ENCODE measurements around the gene HSD17B14.

The HSD17B14 gene

GRCh38 chr19:48805452-48805851 is 30.8 kb downstream of the HSD17B14 start:
- no peak for TF ChIP-seq CTCF (IDR thresholded peaks at IDR 0.05)

DNA sequence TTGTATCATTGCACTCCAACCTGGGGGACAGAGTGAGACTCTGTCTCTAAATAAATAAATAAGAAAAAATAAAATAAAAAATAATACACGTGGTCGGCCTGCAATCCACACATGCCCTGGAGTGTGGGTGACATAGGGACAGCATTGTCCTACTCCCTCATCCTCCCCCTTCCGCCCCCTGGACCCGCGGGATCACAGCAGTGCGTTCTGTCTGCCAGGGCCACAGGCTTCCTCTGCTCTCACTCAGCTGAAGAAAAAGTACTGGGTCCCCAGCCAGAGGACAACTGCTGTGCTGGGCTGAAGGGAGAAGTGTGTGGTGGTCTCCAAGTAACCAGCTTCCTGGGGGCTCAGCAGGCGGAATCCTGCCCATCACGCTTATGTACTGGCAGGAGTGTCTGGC is 31.8 kb downstream of the HSD17B14 start:
- TF ChIP-seq CTCF (IDR thresholded peaks at IDR 0.05), result no peak

DNA sequence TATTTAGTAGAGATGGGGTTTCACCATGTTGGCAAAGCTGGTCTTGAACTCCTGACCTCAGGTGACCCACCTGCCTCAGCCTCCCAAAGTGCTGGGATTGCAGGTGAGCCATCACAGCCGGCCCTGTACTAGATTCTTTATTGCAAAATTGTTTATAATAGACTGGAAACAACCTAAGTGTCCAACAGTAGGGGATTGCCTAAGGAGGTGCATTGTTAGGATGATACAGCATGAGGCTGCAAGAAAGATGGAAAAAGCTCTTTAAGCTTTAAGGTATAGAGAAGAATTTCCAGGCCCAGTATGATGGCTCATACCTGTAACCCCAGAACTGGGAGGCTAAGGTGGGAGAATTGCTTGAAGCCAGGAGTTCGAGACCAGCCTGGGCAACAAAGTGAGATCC is 33.7 kb downstream of the HSD17B14 start:
- no peak for TF ChIP-seq CTCF (IDR thresholded peaks at IDR 0.05)

DNA sequence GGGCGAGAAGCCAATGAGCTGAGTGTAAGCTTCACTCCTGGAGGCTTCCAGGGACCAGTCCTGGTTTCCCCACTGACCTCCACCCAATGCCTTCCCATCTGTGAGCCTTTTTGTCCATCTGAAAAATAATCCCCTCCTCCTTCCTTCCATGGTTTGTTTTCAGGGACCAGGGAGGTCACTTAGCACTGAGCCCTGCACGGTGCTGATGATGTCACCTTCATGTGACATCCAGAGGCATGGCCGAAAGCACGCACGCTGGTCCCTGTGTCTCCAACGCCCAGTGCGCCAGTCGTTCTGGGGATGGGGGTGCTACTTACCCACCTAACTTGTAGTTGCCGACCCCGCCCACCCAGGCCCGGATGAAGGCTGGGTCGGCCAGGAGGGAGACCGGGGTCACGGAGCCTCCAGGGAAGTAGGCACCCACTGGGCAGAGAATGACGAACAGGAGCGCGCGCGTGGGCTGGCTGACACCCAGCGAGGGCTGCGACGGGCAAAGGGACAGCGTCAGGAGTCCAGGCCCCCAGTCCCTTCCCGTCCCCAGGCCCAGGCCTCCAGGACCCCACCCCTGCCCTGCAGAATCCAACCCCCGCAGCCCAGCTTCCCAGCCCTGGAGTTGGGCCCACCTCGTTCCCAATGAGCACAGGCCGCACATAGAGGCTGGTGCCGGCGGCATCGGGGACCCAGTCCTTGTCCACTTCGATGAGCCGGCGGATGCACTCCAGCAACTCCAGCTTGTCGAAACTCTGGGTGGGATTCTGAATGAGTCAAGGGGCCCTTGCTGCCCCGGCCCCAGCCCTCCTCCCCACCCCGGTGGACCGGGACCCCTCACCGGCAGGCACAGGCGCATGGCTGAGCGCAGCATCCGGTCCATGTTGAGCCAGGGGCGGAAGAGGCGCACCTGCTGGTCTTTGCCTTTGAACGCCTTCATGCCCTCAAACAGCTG is 36.7 kb downstream of the HSD17B14 start:
- no peak for TF ChIP-seq CTCF (IDR thresholded peaks at IDR 0.05)

- no peak for TF ChIP-seq CTCF (IDR thresholded peaks at IDR 0.05)
These were observed 37.4 kb downstream of the HSD17B14 start for GRCh38 chr19:48798937-48799336.

- TF ChIP-seq CTCF (IDR thresholded peaks at IDR 0.05), result no peak
These were observed 39.2 kb downstream of the HSD17B14 start for GRCh38 chr19:48797103-48797502.

DNA sequence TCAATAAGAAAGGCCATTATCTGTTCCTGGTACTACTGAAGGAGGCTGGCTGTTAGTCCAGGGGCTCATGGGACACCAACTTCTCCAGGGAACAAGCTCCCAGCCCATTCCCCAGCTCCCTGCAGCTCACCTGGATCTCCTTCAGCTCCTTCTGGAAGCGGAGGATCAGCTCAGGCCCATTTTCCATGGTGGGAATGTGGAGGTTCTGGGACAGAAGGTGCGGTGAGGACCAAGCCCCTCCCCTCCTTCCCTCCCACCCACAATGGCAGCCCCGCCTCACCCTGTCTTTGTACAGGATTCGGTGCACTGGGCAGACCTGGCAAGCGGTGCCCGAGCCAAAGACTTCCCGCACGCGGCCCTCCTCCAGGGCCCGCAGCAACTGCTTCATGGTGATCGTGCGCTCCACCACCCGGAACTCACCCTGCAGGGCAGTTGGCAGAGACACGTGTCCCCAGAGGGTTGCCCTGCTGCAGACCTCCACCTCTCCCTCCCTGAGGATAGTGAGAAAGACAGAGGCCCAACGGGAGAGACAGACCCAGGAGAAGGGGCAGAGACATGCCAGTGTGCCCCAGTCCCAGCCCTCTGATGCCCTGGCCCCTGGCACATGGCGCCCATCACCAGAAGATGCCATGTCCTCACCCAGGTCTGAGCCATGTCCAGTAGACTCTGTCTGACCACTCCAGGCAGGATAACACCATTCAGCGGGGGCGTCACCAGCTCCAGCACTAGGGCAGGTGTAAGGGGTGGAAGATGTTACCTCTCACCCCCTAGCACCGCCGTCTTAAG is 39.8 kb downstream of the HSD17B14 start:
- TF ChIP-seq CTCF (IDR thresholded peaks at IDR 0.05), result no peak

Measured in LNCAP (cell line).